ENCODE measurements around the gene MYRF. TPM values are rescaled to one million over a fixed set of nuclear protein-coding genes. Genes with fewer than 3 reads are reported as not detected.

MYRF gene
- total and polyA plus RNA-seq, 9 of the 15 experiments (the other 6 are each of a cell fraction or from before 2014, with no cell fraction given) = 2.3 to 25.8 (median 7.1) TPM

DNA sequence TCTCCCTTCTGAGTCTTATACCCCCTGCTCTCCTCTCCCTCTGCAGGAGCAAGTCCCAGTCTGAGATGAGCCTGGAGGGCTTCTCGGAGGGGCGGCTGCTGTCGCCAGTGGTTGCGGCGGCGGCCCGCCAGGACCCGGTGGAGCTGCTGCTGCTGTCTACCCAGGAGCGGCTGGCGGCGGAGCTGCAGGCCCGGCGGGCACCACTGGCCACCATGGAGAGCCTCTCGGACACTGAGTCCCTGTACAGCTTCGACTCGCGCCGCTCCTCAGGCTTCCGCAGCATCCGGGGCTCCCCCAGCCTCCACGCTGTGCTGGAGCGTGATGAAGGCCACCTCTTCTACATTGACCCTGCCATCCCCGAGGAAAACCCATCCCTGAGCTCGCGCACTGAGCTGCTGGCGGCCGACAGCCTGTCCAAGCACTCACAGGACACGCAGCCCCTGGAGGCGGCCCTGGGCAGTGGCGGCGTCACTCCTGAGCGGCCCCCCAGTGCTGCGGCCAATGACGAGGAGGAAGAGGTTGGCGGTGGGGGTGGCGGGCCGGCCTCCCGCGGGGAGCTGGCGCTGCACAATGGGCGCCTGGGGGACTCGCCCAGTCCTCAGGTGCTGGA lies 8.8 kb upstream of the MYRF start (continued):
- TF ChIP-seq, protein P1, sequence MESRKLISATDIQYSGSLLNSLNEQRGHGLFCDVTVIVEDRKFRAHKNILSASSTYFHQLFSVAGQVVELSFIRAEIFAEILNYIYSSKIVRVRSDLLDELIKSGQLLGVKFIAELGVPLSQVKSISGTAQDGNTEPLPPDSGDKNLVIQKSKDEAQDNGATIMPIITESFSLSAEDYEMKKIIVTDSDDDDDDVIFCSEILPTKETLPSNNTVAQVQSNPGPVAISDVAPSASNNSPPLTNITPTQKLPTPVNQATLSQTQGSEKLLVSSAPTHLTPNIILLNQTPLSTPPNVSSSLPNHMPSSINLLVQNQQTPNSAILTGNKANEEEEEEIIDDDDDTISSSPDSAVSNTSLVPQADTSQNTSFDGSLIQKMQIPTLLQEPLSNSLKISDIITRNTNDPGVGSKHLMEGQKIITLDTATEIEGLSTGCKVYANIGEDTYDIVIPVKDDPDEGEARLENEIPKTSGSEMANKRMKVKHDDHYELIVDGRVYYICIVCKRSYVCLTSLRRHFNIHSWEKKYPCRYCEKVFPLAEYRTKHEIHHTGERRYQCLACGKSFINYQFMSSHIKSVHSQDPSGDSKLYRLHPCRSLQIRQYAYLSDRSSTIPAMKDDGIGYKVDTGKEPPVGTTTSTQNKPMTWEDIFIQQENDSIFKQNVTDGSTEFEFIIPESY (CRISPR knock-in tag; IDR thresholded peaks at IDR 0.05) = peak; percentile 92
- TF ChIP-seq MYNN (IDR thresholded peaks at IDR 0.05) (no peak), MYNN (CRISPR knock-in tag; IDR thresholded peaks at IDR 0.05) (no peak)

DNA sequence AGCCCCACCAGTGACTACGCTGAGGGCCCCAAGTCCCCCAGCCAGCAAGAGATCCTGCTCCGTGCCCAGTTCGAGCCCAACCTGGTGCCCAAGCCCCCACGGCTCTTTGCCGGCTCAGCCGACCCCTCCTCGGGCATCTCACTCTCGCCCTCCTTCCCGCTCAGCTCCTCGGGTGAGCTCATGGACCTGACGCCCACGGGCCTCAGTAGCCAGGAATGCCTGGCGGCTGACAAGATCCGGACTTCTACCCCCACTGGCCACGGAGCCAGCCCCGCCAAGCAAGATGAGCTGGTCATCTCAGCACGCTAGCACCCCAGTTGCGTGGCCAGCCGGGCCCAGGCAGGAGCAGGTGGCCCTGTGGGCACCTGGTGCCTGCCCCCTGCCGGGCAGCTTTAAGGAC lies 8.3 kb upstream of the MYRF start:
- FAIRE-seq (no peak), ATAC-seq (no peak), DNase-seq (ENCODE audit: extremely low read depth in 1 of 4, low spot score in 3 of 4) (no peak)
- peak overlapping the region; percentile 47; the same call in 1 of the 2 replicates for H2AFZ ChIP-seq (ENCODE audit: low read depth, low read length)
- WGBS (ENCODE audit: insufficient coverage, low coverage, missing lambda C conversion rate) = 42% methylated on average over 17 of the region's 20 CpGs
- H3K4me3 ChIP-seq = no peak overlapping the region
- H3K9me1 ChIP-seq (ENCODE audit: control insufficient read depth, insufficient read depth, low read length) = no peaks in the 10 kb centered on the region
- H3K27me3 ChIP-seq (ENCODE audit: control insufficient read depth in 2 of 2, insufficient read depth in 2 of 2, low read length in 2 of 2) = no peaks in the 10 kb centered on the region
- no peaks in the 10 kb centered on the region for H3K9me3 ChIP-seq (replicated peaks; ENCODE audit: control insufficient read depth, insufficient read depth, low read depth, low read length)
- H3K4me2 ChIP-seq (ENCODE audit: insufficient read depth, low read length) = no peak overlapping the region
- H3K36me3 ChIP-seq (ENCODE audit: control insufficient read depth, insufficient read depth, low read length) = no peaks in the 10 kb centered on the region
- no peaks in the 10 kb centered on the region for H3K79me2 ChIP-seq (ENCODE audit: control insufficient read depth, insufficient read depth, low read length)
- H3K27ac ChIP-seq (ENCODE audit: extremely low read depth, low read depth, low read length) = no peak overlapping the region
- in situ Hi-C loops (cut with MboI) = no loop called here
- peak overlapping the region in 1 of 2 experiments; percentile 82; a peak in 2 of 4 replicates for H3K9ac ChIP-seq (ENCODE audit: insufficient read depth in 1 of 2, low read depth in 2 of 2, low read length in 2 of 2)
- BruUV-seq (replicated peaks) = no TSS peak
- intact Hi-C loops (cut with micrococcal nuclease) = no loop called here
- ChIA-PET CTCF (ENCODE audit: low intra/inter-chr PET ratio) (no interaction called here), POLR2A (interaction anchor here (1.5 to 1.7 kb wide), 4 partner anchors 20 to 48 kb away, joined by 5 to 7 read pairs (median 7); partner anchors contain the start of genes FEN1 and TMEM258)
- H3K4me1 ChIP-seq (replicated peaks in 1 of 2; ENCODE audit: control insufficient read depth in 2 of 2, insufficient read depth in 2 of 2, low read length in 2 of 2) = peaks cover 22 to 82% of the 10 kb centered on the region in 2 experiments
- no peaks in the 10 kb centered on the region for H4K20me1 ChIP-seq (replicated peaks; ENCODE audit: control insufficient read depth, insufficient read depth, low read length)
- TF ChIP-seq, protein P2, sequence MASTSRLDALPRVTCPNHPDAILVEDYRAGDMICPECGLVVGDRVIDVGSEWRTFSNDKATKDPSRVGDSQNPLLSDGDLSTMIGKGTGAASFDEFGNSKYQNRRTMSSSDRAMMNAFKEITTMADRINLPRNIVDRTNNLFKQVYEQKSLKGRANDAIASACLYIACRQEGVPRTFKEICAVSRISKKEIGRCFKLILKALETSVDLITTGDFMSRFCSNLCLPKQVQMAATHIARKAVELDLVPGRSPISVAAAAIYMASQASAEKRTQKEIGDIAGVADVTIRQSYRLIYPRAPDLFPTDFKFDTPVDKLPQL (IDR thresholded peaks at IDR 0.05; ENCODE audit: extremely low read depth, insufficient read length) = no peak
- TF ChIP-seq ATF1 (CRISPR knock-in tag; IDR thresholded peaks at IDR 0.05) (no peak), ATF1 (tag; IDR thresholded peaks at IDR 0.05) (0 out of 2 replicates have a peak, but pooled peaks have one; percentile 4), ZNF232 (CRISPR knock-in tag; IDR thresholded peaks at IDR 0.05) (no peak), MAFF (IDR thresholded peaks at IDR 0.05; ENCODE audit: low read length) (no peak), ZNF507 (tag; conservative IDR thresholded peaks at IDR 0.05) (no peak), ZNF431 (CRISPR knock-in tag; IDR thresholded peaks at IDR 0.05) (no peak), RBFOX2 (IDR thresholded peaks at IDR 0.05; ENCODE audit: low read depth, low read length) (0 out of 2 replicates have a peak, but pooled peaks have one; percentile 24)
- TF ChIP-seq, protein P3, sequence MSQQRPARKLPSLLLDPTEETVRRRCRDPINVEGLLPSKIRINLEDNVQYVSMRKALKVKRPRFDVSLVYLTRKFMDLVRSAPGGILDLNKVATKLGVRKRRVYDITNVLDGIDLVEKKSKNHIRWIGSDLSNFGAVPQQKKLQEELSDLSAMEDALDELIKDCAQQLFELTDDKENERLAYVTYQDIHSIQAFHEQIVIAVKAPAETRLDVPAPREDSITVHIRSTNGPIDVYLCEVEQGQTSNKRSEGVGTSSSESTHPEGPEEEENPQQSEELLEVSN (IDR thresholded peaks at IDR 0.05; ENCODE audit: borderline replicate concordance in 1 of 2, extremely low read depth in 1 of 2, insufficient read depth in 1 of 2, insufficient read length in 1 of 2, low read depth in 1 of 2, low read length in 1 of 2, poor library complexity in 1 of 2, severe bottlenecking in 1 of 2) = peak in 1 of 2 experiments; percentile 11
- TF ChIP-seq, protein P4, sequence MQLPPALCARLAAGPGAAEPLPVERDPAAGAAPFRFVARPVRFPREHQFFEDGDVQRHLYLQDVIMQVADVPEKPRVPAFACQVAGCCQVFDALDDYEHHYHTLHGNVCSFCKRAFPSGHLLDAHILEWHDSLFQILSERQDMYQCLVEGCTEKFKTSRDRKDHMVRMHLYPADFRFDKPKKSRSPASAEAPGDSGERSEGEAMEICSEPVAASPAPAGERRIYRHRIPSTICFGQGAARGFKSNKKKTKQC (CRISPR knock-in tag; IDR thresholded peaks at IDR 0.05) = no peak
- TF ChIP-seq, protein P5, sequence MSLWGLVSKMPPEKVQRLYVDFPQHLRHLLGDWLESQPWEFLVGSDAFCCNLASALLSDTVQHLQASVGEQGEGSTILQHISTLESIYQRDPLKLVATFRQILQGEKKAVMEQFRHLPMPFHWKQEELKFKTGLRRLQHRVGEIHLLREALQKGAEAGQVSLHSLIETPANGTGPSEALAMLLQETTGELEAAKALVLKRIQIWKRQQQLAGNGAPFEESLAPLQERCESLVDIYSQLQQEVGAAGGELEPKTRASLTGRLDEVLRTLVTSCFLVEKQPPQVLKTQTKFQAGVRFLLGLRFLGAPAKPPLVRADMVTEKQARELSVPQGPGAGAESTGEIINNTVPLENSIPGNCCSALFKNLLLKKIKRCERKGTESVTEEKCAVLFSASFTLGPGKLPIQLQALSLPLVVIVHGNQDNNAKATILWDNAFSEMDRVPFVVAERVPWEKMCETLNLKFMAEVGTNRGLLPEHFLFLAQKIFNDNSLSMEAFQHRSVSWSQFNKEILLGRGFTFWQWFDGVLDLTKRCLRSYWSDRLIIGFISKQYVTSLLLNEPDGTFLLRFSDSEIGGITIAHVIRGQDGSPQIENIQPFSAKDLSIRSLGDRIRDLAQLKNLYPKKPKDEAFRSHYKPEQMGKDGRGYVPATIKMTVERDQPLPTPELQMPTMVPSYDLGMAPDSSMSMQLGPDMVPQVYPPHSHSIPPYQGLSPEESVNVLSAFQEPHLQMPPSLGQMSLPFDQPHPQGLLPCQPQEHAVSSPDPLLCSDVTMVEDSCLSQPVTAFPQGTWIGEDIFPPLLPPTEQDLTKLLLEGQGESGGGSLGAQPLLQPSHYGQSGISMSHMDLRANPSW (CRISPR knock-in tag; IDR thresholded peaks at IDR 0.05) = no peak

All from K562 (cell line).